SU-DHL-6 (cell line): ENCODE measurements around the gene NCBP3.
"Not testable (repeated sequence)": the region's sequence is repeated elsewhere in the genome, so short reads cannot be mapped to it uniquely, and the experiment has no call there.

Experiments used
- H2AFZ ChIP-seq: fragments of 200-600 bp; sonication (generic); 2 replicates; pipeline ENCODE4 v1.6.1; 2014; ENCODE audit warnings: low read depth, mild to moderate bottlenecking, moderate library complexity, mixed read lengths, antibody characterized with exemption, low read length; ENCODE audit not compliant: severe bottlenecking
- H3F3A ChIP-seq: fragments of 200-600 bp; shearing (Covaris generic); 2 replicates; pipeline ENCODE4 v1.6.0; 2016; ENCODE audit warnings: antibody characterized with exemption, mild to moderate bottlenecking; ENCODE audit not compliant: insufficient read depth
- H3K27ac ChIP-seq: fragments of 200-600 bp; sonication (generic); 2 replicates; pipeline ENCODE4 v1.5.1; 2016; ENCODE audit warnings: low read depth, mild to moderate bottlenecking, low read length, moderate library complexity, mixed read lengths
- H3K27me3 ChIP-seq: fragments of 200-600 bp; sonication (generic), shearing (Covaris generic); 2 replicates; pipeline ENCODE4 v1.6.0; 2014; ENCODE audit warnings: mild to moderate bottlenecking, low read length
- H3K36me3 ChIP-seq: fragments of 200-600 bp; sonication (generic); 2 replicates; pipeline ENCODE4 v1.6.1; 2014; ENCODE audit warnings: mild to moderate bottlenecking, low read length, mixed read lengths
- H3K4me2 ChIP-seq: fragments of 300-600, 200-600 bp; shearing (Covaris generic), sonication (generic); 2 replicates; pipeline ENCODE4 v1.6.0; 2014; ENCODE audit warnings: low read length, low read depth, mild to moderate bottlenecking; ENCODE audit not compliant: poor library complexity, severe bottlenecking
- H3K4me3 ChIP-seq: fragments of 200-600 bp; sonication (generic); 2 replicates; pipeline ENCODE4 v1.5.1; 2014; ENCODE audit warnings: antibody characterized with exemption, low read length, mild to moderate bottlenecking, mixed read lengths; ENCODE audit not compliant: insufficient read depth, poor library complexity, severe bottlenecking
- H3K79me2 ChIP-seq: fragments of 200-600 bp; sonication (generic); 2 replicates; pipeline ENCODE4 v1.6.1; 2014; ENCODE audit warnings: mild to moderate bottlenecking, low read length, moderate library complexity; ENCODE audit not compliant: insufficient read depth
- H3K9ac ChIP-seq: fragments of 200-600 bp; sonication (generic); 2 replicates; pipeline ENCODE4 v1.7.0; 2014; ENCODE audit warnings: mild to moderate bottlenecking, low read length
- H3K9me2 ChIP-seq: fragments of 200-600 bp; sonication (generic); replicated peaks from 2 replicates; pipeline ENCODE4 v1.6.1; 2014; ENCODE audit warnings: low read length; ENCODE audit not compliant: insufficient read depth
- H3K9me3 ChIP-seq: fragments of 200-600 bp; sonication (generic); 2 replicates; pipeline ENCODE4 v1.6.1; 2014; ENCODE audit warnings: low read length, mixed read lengths; ENCODE audit not compliant: insufficient read depth
- H4K20me1 ChIP-seq: fragments of 200-600 bp; sonication (generic); 2 replicates; pipeline ENCODE4 v1.6.1; 2014; ENCODE audit warnings: low read depth, mild to moderate bottlenecking, antibody characterized with exemption, low read length, moderate library complexity, mixed read lengths
- EZH2phosphoT487 ChIP-seq: fragments of 200-600 bp; sonication (generic), shearing (Covaris generic); conservative IDR thresholded peaks from 2 replicates; pipeline ENCODE4 v1.6.1; 2018; ENCODE audit warnings: mild to moderate bottlenecking, antibody characterized with exemption, low read length, moderate library complexity, mixed read lengths
- TF ChIP-seq, protein P1 (sequence below): fragments of 200-600 bp; sonication (generic); IDR thresholded peaks from one replicate; pipeline ENCODE4 v1.5.1; 2017; ENCODE audit warnings: antibody characterized with exemption, mild to moderate bottlenecking, low read length, moderate library complexity; ENCODE audit not compliant: insufficient read depth, poor library complexity, severe bottlenecking

The NCBP3 gene

DNA sequence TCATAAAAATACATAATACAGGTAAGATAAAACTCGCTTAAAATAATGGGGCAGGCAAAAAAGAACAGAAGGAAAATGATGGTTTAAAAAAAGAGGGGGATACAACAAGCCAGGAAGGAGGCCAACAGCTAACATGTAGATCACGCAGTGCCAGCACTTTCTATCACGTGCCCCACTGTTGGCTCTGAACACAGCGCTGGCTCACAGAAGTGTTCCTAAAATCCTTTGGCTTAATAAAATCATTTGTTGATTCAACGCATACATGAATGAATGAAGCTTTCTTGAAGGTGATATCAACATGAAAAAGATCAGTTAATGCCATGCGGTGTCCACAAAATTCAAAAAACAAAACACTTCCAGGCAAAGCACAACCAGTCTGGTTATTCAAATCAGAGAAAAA lies 53.6 kb downstream of the NCBP3 start:
- no peaks in the 10 kb centered on the region for H3F3A ChIP-seq
- no peak overlapping the region for H3K4me2 ChIP-seq
- no peaks in the 10 kb centered on the region for H3K79me2 ChIP-seq
- no peaks in the 10 kb centered on the region for H3K36me3 ChIP-seq
- TF ChIP-seq, protein P1, sequence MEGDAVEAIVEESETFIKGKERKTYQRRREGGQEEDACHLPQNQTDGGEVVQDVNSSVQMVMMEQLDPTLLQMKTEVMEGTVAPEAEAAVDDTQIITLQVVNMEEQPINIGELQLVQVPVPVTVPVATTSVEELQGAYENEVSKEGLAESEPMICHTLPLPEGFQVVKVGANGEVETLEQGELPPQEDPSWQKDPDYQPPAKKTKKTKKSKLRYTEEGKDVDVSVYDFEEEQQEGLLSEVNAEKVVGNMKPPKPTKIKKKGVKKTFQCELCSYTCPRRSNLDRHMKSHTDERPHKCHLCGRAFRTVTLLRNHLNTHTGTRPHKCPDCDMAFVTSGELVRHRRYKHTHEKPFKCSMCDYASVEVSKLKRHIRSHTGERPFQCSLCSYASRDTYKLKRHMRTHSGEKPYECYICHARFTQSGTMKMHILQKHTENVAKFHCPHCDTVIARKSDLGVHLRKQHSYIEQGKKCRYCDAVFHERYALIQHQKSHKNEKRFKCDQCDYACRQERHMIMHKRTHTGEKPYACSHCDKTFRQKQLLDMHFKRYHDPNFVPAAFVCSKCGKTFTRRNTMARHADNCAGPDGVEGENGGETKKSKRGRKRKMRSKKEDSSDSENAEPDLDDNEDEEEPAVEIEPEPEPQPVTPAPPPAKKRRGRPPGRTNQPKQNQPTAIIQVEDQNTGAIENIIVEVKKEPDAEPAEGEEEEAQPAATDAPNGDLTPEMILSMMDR: no peak
- TF ChIP-seq EZH2phosphoT487: no peak
- no peaks in the 10 kb centered on the region for H3K9me2 ChIP-seq
- no peaks in the 10 kb centered on the region for H3K9me3 ChIP-seq
- no peaks in the 10 kb centered on the region for H3K27me3 ChIP-seq
- no peak overlapping the region for H3K9ac ChIP-seq
- no peak overlapping the region for H3K4me3 ChIP-seq
- no peak overlapping the region for H2AFZ ChIP-seq
- H4K20me1 ChIP-seq: no peaks in the 10 kb centered on the region
- H3K27ac ChIP-seq: no peak overlapping the region

- no peaks in the 10 kb centered on the region for H3K36me3 ChIP-seq
- no peaks in the 10 kb centered on the region for H3K27me3 ChIP-seq
- no peaks in the 10 kb centered on the region for H3K9me2 ChIP-seq
- H3K4me3 ChIP-seq: no peak overlapping the region
- H3K27ac ChIP-seq: no peak overlapping the region
- no peaks in the 10 kb centered on the region for H3K9me3 ChIP-seq
- no peak overlapping the region for H2AFZ ChIP-seq
- TF ChIP-seq, protein P1: no peak
- TF ChIP-seq EZH2phosphoT487: no peak
- no peaks in the 10 kb centered on the region for H4K20me1 ChIP-seq
- H3K9ac ChIP-seq: no peak overlapping the region
- H3K79me2 ChIP-seq: no peaks in the 10 kb centered on the region
- no peak overlapping the region for H3K4me2 ChIP-seq
- no peaks in the 10 kb centered on the region for H3F3A ChIP-seq
Observed at GRCh38 chr17:3788200-3788599, 57.8 kb downstream of the NCBP3 start.

DNA sequence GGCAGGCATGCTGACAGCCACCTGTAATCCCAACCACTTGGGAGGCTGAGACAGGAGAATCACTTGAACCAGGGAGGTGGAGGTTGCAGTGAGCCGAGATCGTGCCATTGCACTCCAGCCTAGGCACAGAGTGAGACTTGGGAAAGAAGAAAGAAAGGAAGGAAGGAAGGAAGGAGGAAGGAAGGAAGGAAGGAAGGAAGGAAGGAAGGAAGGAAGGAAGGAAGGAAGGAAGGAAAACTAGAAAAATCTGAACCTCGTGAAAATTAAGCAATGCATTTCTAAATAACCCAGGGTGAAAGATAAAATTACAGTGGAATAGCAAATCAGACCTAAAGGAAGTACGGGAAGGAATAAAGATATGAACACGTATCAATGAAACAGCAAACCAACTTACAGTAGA lies 60.7 kb downstream of the NCBP3 start:
- not testable (repeated sequence) for H3K9me3 ChIP-seq, H4K20me1 ChIP-seq, H3K4me2 ChIP-seq, H3K9me2 ChIP-seq, H2AFZ ChIP-seq, H3K9ac ChIP-seq, H3K79me2 ChIP-seq, H3K36me3 ChIP-seq, H3F3A ChIP-seq, H3K27me3 ChIP-seq, H3K27ac ChIP-seq, H3K4me3 ChIP-seq

DNA sequence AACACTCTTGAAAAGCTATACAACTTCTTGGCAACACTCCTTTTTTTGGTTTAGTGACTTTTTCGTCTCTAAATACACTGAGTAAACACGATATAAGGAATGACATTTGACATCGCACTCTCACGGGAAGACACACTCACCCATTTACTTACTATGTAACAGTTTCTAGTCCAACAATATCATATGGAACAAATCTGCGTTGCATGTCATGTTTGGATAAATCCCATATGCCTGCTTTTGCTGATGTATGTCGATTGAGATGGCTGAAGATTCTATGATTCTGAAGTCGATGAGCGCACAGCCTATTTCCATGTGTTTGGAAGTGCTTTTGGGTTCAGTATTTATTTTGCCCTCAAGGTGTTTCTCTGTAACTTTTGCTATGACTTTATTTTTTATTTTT lies 63.3 kb downstream of the NCBP3 start:
- no peaks in the 10 kb centered on the region for H3K9me2 ChIP-seq
- no peak overlapping the region for H2AFZ ChIP-seq
- no peak overlapping the region for H3K27ac ChIP-seq
- no peak overlapping the region for H3K4me3 ChIP-seq
- no peak overlapping the region for H3K9ac ChIP-seq
- H3K79me2 ChIP-seq: no peaks in the 10 kb centered on the region
- H3F3A ChIP-seq: no peaks in the 10 kb centered on the region; the same call in 1 of the 2 replicates
- H3K36me3 ChIP-seq: no peaks in the 10 kb centered on the region
- no peaks in the 10 kb centered on the region for H3K27me3 ChIP-seq
- TF ChIP-seq, protein P1: no peak
- no peak for TF ChIP-seq EZH2phosphoT487
- H4K20me1 ChIP-seq: no peaks in the 10 kb centered on the region
- no peaks in the 10 kb centered on the region for H3K9me3 ChIP-seq
- H3K4me2 ChIP-seq: no peak overlapping the region
